Activated CD4-positive, alpha-beta T cell treated with anti-CD3 and anti-CD28 coated beads, Interleukin-2, amount 10 ng/mL, durations not matched to agents 24 days and 14 days (primary cell): ENCODE data around the gene MAP3K5. TPM values are rescaled to one million over a fixed set of nuclear protein-coding genes. Genes with fewer than 3 reads are reported as not detected.

Experiments
- DNase-seq: peaks from one replicate; pipeline ENCODE4 v3.0.0; 2022
- H3K27ac Mint-ChIP-seq: one replicate; pipeline ENCODE4 v1.8.0; 2022; ENCODE audit warnings: mild to moderate bottlenecking, mixed read lengths
- H3K27me3 Mint-ChIP-seq: one replicate; pipeline ENCODE4 v1.8.0; 2022; ENCODE audit warnings: mixed read lengths
- H3K36me3 Mint-ChIP-seq: one replicate; pipeline ENCODE4 v1.8.0; 2022; ENCODE audit warnings: low read depth, mild to moderate bottlenecking, mixed read lengths
- H3K4me1 Mint-ChIP-seq: one replicate; pipeline ENCODE4 v1.8.0; 2021; ENCODE audit warnings: mixed read lengths
- H3K4me3 Mint-ChIP-seq: one replicate; pipeline ENCODE4 v1.8.0; 2022; ENCODE audit warnings: mild to moderate bottlenecking, moderate library complexity, mixed read lengths
- H3K9me3 Mint-ChIP-seq: one replicate; pipeline ENCODE4 v1.8.0; 2021; ENCODE audit warnings: mixed read lengths
- intact Hi-C: fragments of 100-400 bp; cut with micrococcal nuclease; formaldehyde crosslinking; loops from one replicate; pipeline ENCODE4 v1.15.1; 2023
- total RNA-seq: library from RNA; stranded (reverse); gene quantifications from 2 replicates; pipeline ENCODE4 v1.2.3, GENCODE V29; 2022

The MAP3K5 gene
- total RNA-seq, 1 donor from 2014 or later: 8.7 TPM

DNA sequence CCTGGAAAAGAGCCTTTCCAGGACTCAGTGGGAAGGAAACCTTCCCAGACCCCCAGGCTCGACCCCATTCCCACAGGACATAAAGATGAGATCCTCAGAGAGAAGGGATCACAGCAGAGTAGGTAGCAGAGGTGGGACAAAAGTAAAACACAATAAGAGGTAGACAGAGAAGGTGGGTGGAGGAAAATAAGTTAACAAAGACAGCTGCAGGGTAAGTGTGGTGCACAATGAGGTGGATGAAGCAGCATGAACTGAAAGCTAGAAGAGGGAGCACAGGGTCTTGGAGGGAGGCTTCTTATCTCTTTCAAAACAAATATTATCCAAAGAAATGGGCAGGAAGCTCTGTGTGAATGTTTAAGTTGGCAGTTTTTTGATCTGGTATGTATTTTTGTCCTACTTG is 228.1 kb downstream of the MAP3K5 start:
- H3K27ac Mint-ChIP-seq: no peak overlapping the region
- peaks cover 42% of the 10 kb centered on the region for H3K36me3 Mint-ChIP-seq
- no peaks in the 10 kb centered on the region for H3K27me3 Mint-ChIP-seq
- H3K4me1 Mint-ChIP-seq: peaks cover 8% of the 10 kb centered on the region
- no peak for DNase-seq
- intact Hi-C loops: no loop called here
- no peak overlapping the region for H3K4me3 Mint-ChIP-seq
- H3K9me3 Mint-ChIP-seq: no peaks in the 10 kb centered on the region

DNA sequence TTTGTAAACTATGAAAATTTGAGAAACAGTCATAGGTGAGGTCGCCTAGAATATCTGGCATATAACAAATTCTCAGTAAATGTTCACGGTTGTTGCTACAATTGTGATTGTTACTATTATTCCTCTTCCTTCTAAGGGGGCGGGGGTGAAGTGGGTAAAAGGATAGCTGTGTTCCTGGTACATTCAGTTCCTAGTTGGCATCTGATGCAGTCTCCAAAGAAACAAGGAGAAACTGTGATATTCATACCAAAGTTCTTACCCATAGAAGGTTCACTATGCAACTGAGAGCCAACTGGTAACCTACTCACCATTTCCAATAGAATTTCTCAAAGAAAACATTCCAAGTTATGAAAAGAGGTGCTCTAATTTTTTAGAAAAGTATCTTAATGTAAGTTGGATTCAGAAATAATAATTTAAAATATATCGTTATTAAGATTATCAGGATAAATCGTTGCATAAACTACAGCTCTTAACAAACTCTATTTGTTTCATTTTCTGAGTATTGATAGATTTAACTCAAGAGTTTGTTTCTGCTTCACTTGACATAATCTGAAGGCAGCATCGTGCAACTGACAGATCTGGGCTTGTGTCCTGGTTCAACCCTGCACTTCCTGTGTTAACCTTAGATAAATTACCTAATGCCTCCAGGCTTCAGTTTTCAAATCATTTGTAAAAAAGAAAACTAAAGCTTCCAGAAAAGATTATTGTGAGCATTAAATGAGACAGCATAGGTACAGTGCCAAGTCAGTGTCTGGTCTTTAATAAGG is 228.7 kb downstream of the MAP3K5 start:
- DNase-seq: no peak
- Mint-ChIP-seq H3K9me3 (no peaks in the 10 kb centered on the region), H3K27me3 (no peaks in the 10 kb centered on the region), H3K4me1 (peaks cover 8% of the 10 kb centered on the region), H3K36me3 (peaks cover 44% of the 10 kb centered on the region), H3K27ac (no peak overlapping the region), H3K4me3 (no peak overlapping the region)
- intact Hi-C loops: no loop called here

DNA sequence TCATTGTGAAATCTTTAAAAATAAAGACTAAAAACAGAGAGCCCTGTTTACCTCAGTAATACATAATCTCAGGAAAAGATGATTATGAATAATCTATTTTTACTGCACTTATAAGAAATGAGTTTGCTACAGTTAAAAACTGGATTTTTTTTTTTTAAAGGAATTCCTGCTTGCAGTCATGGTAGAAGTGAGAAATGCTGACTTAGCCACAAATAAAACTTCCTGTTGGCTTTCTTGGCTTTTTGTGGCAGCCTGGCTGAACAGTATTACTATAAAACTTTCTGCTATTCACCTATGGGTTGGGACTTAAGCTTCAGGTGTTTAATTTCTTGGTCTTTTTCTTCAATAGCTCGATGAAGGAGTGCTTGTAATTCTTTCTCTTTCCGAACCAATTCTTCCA is 230.1 kb downstream of the MAP3K5 start:
- Mint-ChIP-seq H3K36me3 (peaks cover 43% of the 10 kb centered on the region), H3K27ac (no peak overlapping the region), H3K27me3 (no peaks in the 10 kb centered on the region), H3K4me1 (peaks cover 8% of the 10 kb centered on the region), H3K9me3 (no peaks in the 10 kb centered on the region), H3K4me3 (no peak overlapping the region)
- intact Hi-C loops: no loop called here
- no peak for DNase-seq

DNA sequence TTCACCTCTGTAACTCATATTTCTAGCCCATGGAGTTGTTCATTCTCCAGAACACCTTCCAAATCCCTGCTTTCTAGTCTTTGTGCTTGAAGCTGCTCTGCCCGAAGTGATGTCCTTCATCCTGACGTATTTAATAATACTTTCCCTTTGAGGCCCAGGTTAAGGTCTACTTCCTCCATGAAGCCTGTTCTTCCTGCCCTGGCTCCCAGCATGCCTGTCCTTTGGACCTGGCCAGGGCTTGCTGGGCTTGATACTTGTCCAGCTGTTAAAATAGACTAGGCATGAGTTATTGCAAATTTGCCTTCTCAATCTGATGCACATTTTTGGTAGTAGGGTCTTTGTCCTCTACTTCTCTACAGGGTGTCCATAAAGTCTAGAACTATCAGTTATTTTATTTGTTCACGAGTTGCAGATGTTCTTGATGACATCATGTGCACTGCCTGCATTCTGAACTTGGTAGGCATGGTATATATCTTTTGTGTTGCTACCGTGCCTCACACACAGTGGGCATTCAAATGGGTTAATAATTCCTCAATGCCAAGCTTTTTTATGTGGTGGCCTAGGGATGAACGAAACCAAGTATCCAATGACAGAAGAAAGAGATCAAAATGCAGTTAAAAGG is 239.0 kb downstream of the MAP3K5 start:
- intact Hi-C loops: no loop called here
- DNase-seq: no peak
- Mint-ChIP-seq H3K9me3 (no peaks in the 10 kb centered on the region), H3K4me3 (no peak overlapping the region), H3K36me3 (peaks cover 16% of the 10 kb centered on the region), H3K27ac (no peak overlapping the region), H3K4me1 (peaks cover 4% of the 10 kb centered on the region), H3K27me3 (peaks cover 35% of the 10 kb centered on the region)

DNA sequence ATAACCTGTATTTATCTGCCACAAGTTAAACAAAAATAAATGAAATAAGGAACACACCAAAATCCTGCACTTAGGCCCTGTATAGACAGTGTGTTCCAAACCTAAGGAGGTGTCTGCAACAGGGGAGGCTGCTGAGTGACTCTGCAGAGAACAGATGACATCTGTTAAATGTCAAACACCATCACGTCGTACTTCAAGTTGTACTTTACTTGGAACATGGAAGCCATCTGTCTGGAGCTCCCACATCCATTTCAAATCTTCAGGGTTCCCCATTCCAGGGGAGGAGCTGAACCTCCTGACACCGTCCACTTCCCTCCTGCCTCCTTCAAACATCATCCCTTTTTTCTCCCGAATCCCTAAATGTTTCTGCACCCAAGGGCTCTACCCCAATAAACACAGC is 240.2 kb downstream of the MAP3K5 start:
- Mint-ChIP-seq H3K4me3 (no peak overlapping the region), H3K27ac (no peak overlapping the region), H3K27me3 (peaks cover 44% of the 10 kb centered on the region), H3K36me3 (peaks cover 7% of the 10 kb centered on the region), H3K4me1 (peaks cover 4% of the 10 kb centered on the region), H3K9me3 (no peaks in the 10 kb centered on the region)
- DNase-seq: no peak
- intact Hi-C loops: no loop called here

DNA sequence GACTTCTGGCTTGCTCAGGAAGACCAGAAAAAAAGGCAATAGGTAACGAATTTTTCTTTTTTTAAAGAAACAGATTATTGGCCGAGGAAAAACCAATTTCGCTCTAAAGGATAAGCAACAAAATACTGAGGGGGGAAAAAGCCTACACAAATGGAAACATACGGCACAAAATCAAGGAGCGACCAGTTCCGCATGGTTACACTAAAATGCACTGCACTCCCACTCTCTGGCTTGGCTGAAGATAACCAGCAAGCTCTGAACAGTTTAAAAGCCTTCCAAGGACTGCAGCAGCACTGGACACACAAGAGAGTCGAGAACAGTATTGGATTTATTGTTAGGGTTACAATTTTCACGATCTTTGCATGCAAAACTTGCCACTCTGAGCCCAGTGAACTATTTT is 241.2 kb downstream of the MAP3K5 start:
- intact Hi-C loops: no loop called here
- Mint-ChIP-seq H3K27me3 (peaks cover 53% of the 10 kb centered on the region), H3K27ac (no peak overlapping the region), H3K36me3 (peaks cover 7% of the 10 kb centered on the region), H3K9me3 (no peaks in the 10 kb centered on the region), H3K4me3 (peak overlapping the region; percentile 26), H3K4me1 (peaks cover 4% of the 10 kb centered on the region)
- DNase-seq: no peak

DNA sequence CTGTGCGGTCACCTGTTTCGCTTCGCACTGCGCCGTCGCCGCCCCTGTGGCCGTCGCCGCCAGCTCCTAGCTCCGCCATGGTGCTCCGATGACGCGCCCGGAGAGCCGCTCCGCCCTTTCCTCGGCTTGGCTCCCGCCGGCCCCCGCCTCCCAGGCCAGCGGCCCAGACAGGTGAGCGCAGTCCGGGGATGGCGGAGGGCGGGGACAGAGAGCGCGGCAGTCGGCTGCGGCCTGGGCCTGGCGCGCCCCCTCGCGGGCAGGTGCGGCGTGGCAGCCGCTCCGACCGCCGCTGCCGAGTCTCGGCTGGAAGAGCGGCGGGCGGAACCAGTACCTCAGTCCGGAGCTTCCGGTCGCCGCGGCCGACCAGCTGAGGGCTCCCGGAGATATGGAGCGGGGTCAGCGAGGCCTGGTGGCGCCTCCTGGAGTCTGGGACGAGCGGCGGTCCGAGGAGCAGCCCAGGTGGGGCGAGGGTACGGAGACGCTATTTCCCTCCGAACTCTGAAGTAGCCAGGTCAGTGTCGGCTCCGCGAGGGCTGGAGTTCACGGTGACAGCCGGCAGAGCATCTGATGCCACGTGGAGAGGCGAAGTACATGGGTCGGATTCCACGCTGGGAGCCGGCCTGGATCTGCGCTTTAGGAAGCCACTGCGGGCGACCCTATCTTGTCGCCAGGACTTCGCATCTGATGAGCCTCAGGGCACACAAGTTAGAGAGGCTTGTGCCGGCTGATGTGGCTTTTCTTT is 241.8 kb downstream of the MAP3K5 start, which contains the start of gene MAP7:
Gene MAP7, minus strand, starts transcription at position 93 of the 742 bp plus-strand sequence. Its CDS starts 14 bp downstream, at position 79.
- Mint-ChIP-seq H3K4me3 (peak within 1 kb of the TSS; percentile 73), H3K36me3 (peaks cover 7% of the 10 kb centered on the region), H3K9me3 (no peaks in the 10 kb centered on the region), H3K4me1 (peaks cover 4% of the 10 kb centered on the region), H3K27ac (no peak within 1 kb of the TSS), H3K27me3 (peaks cover 55% of the 10 kb centered on the region)
- DNase-seq: peak; percentile 88
- intact Hi-C loops: no loop called here

DNA sequence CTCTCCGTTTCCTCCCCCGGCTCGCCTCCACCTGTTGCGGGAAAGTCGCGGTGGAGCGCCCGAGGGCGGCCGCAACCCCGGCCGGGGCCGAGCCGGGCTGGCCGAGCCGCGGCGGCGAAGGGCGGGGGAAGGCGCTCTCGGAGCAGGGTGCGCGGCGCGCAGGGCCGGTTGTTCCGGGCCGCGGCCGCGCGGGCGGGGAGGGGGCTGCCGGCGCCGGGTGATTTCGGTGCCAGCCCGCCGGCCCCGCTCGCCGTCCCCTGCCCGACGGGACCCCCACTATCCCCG is 242.3 kb downstream of the MAP3K5 start:
- peak overlapping the region; percentile 49 for H3K4me3 Mint-ChIP-seq
- peaks cover 60% of the 10 kb centered on the region for H3K27me3 Mint-ChIP-seq
- H3K9me3 Mint-ChIP-seq: no peaks in the 10 kb centered on the region
- no peak overlapping the region for H3K27ac Mint-ChIP-seq
- no peak for DNase-seq
- peaks cover 3% of the 10 kb centered on the region for H3K36me3 Mint-ChIP-seq
- intact Hi-C loops: no loop called here
- H3K4me1 Mint-ChIP-seq: peaks cover 4% of the 10 kb centered on the region

DNA sequence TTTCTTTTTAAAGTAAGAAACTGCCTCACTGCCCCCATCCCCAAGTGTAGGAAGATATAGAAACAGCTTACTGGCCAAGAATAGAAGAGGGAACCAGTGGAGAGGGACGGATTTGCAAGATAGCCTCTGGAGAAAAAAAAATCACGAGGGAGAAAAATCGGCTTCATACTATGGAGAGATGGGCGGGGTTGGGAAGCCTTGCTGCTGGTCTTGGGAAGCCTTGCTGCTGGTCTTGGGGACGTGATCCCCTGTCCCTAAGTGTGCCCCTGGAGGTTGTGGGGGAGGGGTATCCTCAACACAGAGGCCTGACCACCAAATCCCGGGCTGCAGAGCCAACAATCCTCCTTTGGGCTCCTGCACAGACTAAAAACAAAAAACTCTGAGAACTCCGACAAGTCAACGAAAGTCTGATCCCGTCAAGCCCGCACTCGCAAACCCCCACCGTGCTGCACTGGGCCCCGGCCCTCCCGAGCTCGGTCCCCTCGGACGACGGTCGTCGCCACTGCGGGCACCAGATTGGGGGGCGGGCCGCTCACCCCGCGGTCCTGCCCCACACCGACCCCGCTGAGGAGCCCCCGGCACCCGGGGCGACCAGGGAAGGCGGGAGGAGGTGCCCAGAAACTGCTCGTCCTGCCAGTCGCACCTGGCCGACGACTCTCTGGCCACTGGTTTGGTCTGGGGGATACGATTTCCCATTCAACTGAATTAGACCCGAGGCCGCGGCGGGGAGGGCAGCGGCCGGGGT is 242.8 kb downstream of the MAP3K5 start:
- peak; percentile 59 for DNase-seq
- no peak overlapping the region for H3K27ac Mint-ChIP-seq
- peaks cover 4% of the 10 kb centered on the region for H3K4me1 Mint-ChIP-seq
- peaks cover 64% of the 10 kb centered on the region for H3K27me3 Mint-ChIP-seq
- H3K36me3 Mint-ChIP-seq: peaks cover 2% of the 10 kb centered on the region
- intact Hi-C loops: loop anchor here (10.0 kb wide), 1 partner anchor 205 kb away; no protein-coding TSS in a partner anchor
- no peaks in the 10 kb centered on the region for H3K9me3 Mint-ChIP-seq
- H3K4me3 Mint-ChIP-seq: peak overlapping the region; percentile 73

DNA sequence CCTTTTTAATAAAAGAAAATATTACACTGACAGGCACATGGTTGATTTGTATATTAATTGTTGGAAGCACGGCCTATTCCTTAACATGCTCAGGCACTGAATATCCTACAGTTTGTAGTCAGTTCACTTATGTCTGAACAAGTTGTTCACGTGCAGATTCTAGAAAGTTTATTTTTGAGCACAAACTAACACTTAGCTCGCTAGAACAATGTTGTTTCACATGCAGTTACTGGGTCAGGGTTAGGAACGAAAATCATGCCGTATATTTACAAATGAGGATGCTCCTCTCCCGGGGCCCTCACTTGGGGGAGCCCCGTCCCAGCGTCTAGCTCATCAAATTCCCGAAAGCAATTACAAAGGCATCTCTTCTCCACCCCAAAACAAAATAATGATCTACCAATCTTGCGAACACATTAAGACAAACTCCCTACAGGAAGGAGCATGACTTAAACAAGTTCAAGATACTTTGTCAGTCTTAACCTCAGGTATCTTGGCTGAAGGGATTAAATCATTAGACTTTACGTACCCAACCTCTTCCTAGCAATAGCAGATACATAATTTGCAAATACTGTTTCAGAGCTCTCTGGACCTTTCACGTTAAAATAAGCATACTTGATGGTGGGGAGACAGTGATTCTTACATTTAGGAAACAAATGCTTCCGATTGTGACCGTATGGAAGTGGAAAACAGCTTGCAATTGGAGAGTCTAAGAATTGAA is 243.5 kb downstream of the MAP3K5 start:
- Mint-ChIP-seq H3K9me3 (no peaks in the 10 kb centered on the region), H3K4me1 (peaks cover 4% of the 10 kb centered on the region), H3K27ac (no peak overlapping the region), H3K36me3 (peaks cover 2% of the 10 kb centered on the region), H3K4me3 (peak overlapping the region; percentile 73), H3K27me3 (peaks cover 68% of the 10 kb centered on the region)
- intact Hi-C loops: loop anchor here (10.0 kb wide), 1 partner anchor 204 kb away; no protein-coding TSS in a partner anchor
- DNase-seq: no peak

DNA sequence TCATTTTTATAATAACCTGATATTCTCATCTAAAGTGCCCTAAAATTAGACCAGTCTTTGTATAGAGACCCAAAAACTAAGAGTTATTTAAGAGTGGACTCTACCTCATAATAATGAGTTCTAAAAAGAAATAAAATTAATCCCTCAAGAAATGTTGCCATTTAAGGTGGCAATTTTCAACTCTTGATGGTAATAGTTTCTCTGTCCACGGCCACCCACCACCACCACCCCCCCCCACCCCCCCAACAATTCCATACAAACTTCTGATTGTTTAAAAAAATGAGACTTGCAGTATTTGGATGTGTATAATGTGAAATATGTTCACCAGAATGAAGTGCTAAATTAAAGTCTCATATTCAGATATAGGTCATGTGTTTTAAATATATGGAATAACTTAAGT is 244.4 kb downstream of the MAP3K5 start:
- Mint-ChIP-seq H3K27ac (no peak overlapping the region), H3K4me1 (peaks cover 4% of the 10 kb centered on the region), H3K36me3 (peaks cover 2% of the 10 kb centered on the region), H3K4me3 (no peak overlapping the region), H3K27me3 (peaks cover 70% of the 10 kb centered on the region), H3K9me3 (no peaks in the 10 kb centered on the region)
- intact Hi-C loops: loop anchor here (10.0 kb wide), 1 partner anchor 203 kb away; no protein-coding TSS in a partner anchor
- no peak for DNase-seq

DNA sequence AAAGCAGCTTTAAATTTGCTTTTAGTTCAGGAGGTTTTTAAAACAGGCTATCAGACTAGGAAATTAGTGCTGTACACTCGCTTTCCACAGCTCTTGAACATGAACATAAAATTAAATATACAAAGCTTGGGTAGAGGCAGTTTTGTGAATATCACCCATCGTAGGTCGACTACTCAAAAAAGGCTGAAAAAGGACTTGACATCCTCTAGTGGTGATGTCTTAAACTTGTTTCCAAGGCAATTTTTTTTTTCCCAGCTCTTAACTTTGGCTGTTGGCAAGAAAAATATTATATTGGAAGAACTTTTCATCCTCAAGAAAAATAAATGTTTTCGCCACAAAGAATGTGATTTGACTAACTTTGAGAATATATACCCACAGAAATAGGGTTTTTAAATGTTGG is 244.9 kb downstream of the MAP3K5 start:
- no peak for DNase-seq
- intact Hi-C loops: loop anchor here (10.0 kb wide), 1 partner anchor 203 kb away; no protein-coding TSS in a partner anchor
- Mint-ChIP-seq H3K27me3 (peaks cover 68% of the 10 kb centered on the region), H3K36me3 (peaks cover 2% of the 10 kb centered on the region), H3K4me1 (peaks cover 4% of the 10 kb centered on the region), H3K9me3 (no peaks in the 10 kb centered on the region), H3K4me3 (no peak overlapping the region), H3K27ac (no peak overlapping the region)

DNA sequence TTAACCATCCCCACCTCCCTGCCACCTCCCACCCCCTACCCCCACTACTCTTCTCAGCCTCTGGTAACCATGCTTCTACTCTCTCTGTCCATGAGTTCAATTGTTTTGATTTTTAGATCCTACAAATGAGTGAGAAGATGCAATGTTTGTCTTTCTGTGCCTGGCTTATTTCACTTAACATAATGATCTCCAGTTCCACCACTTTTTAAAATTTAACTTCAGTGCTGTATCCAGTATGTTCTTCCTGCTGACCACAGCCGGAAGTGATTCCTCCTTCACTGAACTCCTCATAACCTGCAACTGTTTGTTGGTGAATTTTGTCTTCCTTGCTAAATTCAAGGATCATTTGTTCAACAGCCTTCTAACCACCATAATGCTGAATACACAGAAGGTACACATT is 245.9 kb downstream of the MAP3K5 start:
- Mint-ChIP-seq H3K9me3 (no peaks in the 10 kb centered on the region), H3K27me3 (peaks cover 63% of the 10 kb centered on the region), H3K4me1 (peaks cover 4% of the 10 kb centered on the region), H3K27ac (no peak overlapping the region), H3K36me3 (no peaks in the 10 kb centered on the region), H3K4me3 (no peak overlapping the region)
- intact Hi-C loops: loop anchor here (10.0 kb wide), 1 partner anchor 202 kb away; no protein-coding TSS in a partner anchor
- no peak for DNase-seq
